GM19452 (cell line): ENCODE measurements around the gene TAC4.
"Not testable (repeated sequence)": the region's sequence is repeated elsewhere in the genome, so short reads cannot be mapped to it uniquely, and the experiment has no call there.

Source experiments
- ATAC-seq: cut with Tn5 transposase; IDR thresholded peaks from one replicate; pipeline ENCODE4 v1.9.1; 2021; ENCODE audit not compliant: unreplicated experiment

TAC4 gene

DNA sequence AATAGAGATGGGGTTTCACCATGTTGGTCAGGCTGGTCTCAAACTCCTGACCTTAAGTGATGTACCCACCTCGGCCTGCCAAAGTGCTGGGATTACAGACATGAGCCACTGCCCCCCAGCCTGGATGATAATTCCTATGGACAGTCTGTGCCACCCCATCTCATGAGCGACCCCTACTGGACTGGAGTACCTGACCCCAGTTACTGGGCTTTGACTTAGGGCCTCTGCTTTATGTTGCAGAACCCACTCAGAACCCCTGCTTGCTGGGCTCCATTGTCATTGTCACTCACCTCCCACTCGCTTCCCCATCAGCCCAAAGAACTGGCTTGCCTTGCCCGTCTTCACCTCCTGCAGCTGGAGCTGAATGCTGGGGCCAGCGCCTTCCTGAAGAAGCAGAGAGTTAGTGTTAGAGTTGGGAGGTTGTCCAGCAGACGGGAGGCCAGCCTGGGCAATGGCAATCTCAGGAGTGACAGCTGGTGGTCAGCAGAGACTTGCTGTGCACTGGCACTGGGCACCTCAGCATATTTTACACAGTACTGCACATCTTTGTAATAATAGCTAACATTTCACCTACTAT lies 4.0 kb downstream of the TAC4 start:
- no peak for ATAC-seq

DNA sequence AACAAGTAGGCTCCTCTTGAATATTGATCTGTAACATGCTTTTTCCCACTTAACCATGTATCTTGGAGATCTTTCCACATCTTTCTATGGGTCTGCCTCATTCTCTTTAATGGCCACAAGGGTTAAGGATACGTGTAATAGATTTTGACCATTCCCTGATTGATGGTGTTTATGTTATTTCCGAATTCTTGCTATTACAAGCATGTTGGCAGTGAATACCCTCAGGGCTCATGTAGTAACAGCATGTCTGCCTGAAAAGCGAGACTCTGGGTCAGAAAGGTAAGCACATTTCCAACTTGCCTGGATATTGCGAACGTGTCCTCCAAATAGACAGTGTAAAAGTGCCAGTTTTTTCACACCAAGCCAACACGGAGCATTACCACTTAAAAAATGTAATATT lies 5.0 kb downstream of the TAC4 start:
- ATAC-seq, result no peak

DNA sequence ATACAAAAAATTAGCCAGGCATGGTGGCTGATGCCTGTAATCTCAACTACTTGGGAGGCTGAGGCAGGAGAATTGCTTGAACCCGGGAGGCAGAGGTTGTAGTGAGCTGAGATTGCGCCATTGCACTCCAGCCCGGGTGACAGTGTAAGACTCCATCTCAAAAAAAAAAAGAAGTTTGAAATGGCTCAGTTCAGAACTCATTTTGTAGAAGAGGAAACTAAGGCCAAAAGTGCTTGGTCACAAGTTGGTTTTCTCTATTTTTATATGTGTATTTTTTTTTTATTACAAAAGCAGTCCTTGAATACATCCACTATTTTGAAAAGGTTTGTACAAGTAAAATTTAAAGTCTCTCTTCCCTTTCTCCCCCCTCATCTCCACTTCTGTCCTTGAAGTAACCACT lies 5.5 kb downstream of the TAC4 start:
- ATAC-seq, result no peak

DNA sequence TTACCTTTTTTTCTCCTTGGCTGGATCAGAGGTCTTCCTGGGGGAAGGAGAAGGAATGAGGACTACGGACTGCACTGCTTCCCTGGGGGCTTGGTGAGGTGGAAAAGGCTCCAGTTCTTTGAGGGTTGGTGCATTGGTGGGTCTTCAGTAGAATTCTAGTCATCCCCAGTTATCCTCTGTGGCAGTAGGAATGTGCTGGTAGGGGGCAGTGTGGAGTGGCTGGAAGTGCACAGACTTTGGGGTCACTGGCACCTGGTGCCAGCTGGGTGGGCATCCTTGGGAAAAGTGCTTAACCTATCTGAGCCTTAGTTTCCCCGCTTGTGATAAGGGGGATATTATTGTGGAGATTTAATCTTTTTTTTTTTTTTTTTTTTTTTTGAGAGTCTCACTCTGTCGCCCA lies 6.3 kb downstream of the TAC4 start:
- no peak for ATAC-seq

DNA sequence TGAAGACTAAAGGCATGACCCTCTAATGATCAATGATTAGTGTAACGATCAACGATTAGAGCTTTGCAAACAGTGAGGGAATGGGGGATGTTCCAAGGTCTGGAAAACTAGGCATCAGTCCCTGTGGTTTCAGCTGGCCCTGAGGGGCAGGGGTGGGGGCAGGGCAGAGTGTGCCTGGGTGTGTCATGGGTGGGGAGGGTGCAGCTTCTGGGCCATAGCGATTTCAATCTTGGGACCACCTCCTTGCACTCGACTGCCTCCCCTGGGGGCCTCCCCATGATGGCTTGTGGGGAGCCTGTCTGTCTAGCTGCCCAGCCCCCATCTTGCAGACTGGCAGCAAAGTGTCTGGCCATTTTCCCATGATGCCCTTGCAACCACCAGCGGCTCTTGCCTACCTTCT lies 8.4 kb downstream of the TAC4 start:
- ATAC-seq, result no peak

DNA sequence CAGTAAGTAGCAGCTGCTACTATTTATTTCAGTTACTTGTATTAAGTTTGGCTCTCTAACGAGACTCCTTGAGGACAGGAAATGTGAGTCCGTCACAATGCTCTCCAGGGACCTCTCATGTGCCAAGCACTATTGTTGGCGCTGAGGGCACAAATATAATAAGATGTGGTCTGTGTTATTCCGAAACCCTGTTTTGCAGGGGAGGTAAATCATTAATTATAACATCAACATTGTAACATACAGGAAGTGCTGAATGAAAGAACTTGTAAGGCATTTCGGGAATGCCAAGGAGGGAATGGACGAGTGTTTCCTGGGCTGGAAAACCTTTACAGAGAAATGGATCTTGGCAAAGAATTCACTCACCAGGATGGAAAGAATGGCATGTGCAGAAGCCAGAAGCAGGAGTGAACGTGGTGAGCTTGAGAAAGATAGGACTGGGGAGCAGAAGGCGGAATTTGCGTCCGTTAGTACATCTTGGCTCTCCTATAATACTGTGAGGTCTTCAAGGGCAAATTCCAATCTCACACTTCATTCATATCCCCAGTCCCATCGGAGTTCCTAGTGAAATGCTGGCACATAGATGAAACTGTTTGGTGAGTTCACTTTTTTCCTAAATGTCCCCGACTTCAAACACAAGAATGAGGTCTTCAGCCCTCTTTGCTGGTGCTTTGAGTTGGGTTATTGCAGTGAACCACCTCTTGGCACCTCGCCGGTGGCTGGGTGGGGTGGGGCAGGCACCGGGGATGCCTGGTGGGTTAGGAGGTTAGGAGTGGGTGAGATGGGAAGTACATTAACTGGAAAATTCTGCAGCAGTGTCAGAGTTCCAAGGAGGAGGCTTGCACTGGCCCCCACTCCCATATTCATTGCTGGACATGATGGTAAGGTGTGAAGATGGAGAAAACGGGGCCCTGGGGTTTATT lies 11.5 kb downstream of the TAC4 start:
- no peak for ATAC-seq

DNA sequence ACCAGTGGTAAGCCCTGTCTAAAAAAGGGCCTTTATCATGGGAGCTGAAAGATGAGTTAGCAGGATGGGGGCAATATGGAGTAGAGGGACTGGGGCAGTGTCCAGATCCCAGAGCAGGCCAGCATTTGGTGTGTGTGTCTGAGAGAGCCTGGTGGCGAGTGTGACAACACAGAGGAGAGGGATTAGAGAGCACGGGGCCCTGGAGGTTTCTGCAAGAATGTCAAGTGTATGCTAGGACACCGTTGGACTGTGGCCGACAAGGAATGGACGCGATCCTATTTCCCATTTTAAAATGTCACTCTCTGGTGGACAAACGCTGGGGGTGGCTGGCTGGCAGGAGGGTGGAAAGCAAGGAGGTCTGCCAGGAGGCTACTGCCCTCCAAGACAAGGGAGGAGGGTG lies 12.4 kb downstream of the TAC4 start:
- no peak for ATAC-seq

DNA sequence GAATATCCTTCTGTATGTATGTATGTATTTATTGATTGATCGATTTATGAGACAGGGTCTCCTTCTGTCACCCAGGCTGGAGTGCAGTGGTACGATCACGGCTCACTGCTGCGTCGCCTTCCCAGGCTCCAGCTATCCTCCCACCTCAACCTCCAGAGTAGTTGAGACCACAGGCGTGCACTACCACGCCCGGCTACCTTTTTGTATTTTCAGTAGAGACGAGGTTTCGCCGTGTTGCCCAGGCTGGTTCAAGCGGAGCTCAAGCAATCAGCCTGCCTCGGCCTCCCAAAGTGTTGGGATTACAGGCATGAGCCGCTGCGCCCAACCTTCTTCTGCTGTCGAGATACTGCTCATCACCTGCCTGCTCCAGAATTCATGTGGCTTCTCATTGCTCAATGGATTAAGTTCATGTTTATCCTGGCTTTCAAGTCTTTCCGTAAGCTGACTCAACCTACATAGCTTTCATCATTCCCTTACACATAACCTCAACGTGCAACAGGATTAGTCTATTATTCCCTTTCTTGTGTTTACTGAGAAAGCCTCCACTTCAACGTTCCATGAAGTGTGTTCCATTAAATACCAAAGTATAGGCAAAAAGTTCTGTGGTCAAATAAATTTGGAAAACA lies 13.6 kb downstream of the TAC4 start:
- no peak for ATAC-seq

DNA sequence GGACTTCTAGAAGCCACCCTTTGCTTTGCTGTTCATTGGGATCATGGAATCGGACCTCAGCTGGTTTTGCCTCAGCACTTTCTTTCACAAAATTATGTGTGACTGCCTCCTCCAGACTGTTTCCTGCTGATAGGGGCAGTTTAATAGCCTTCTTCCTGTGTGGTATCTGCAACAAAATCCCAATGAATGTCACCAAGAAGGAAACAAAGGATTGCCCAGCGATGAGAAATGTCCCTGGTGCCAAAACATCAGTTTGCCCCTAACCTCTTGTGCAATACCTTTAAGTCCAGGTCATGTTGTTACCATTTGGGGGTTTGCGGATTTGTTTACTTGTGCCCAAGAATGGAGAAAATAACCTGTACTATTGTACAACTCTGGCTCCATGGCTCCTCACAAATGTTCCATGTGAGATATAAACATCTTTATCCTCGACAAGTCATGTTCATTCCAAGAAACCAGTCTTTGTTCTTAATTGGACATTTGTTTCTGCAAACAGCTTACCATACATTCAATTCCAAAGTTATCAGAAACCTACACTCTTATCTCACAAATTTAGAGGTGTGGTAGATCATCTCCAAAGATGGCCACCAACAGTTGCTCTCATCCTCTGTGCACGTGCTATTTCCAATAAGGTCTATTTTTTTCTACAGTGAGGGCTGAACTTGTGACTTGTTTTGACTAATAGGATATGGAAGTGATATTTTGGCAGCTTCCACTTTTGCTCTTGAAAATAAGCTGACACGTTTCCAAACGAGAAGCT lies 14.8 kb downstream of the TAC4 start:
- no peak for ATAC-seq

DNA sequence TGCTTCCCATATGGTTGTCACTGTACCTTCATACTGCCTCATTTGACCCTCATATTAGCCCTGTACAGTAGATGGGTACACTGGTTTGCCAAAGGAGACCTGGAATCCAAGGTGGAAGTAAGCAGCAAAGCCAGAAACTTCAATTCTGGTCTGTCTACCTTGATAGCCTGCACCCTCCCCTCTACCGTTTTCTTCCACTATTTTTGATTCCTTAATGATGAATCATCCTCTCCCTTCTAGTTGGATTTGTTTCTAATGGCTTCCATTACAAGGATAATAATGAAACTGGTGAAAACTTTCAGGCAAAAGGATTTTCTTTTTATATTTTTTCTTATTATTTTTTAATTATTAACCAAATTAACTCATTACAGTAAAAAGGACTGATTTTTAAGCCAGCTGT lies 17.3 kb downstream of the TAC4 start:
- ATAC-seq, result no peak

DNA sequence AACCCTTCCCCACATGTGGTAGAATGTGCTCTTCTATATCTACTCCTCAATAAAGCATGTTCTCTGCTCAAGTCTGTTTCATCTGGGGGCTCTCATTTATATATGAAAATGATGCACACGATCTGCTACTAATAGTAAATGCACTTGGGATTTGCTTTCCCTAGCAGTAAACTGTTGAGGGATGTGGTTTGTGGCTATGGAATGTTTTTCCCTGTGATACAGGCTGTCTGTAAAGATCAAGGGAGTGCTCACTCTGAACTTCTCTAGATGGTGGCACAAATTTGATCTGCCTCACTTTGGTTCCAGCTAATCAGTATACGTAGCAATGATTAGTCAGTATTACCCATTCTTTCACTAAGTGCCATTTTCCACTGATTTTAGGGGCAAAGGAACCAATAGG lies 18.8 kb downstream of the TAC4 start:
- no peak for ATAC-seq

DNA sequence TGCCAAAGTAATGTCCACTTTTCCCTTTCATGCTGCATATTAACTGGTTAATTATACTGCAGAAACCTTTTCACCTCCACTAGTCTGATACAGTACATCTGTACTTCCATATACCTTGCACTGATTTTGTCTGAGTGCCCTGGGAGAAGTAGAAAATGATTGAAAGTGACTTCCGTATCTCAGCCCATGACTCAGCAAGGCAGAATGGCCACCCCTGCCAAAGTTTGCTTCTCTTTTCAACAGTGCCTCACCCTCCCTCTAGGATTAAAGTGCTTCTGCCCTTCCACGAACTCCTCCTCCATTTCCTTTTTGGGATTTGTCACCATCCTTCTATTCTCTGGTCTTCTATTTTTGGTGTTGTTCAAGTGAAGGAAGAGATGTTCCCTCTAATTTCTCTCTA lies 19.5 kb downstream of the TAC4 start:
- not testable (repeated sequence) for ATAC-seq

DNA sequence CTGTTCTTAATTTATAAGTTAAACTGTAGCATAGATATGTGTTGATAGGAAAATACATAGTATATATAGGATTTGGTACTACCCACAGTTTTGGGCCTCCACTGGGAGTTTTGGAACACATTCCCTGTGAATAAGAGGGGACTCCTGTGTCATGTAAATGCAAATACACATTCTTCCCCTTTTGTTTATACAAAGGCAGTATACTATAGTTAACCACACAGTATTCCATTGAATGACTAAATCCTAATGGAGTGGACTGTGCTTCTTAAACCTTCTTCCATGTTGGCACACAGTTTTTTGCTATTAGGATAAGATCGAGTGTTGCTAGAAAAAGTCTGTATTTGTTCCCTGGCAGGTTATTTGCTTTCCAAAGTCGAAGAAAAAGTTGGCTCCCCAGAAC lies 22.2 kb downstream of the TAC4 start:
- ATAC-seq, result no peak

DNA sequence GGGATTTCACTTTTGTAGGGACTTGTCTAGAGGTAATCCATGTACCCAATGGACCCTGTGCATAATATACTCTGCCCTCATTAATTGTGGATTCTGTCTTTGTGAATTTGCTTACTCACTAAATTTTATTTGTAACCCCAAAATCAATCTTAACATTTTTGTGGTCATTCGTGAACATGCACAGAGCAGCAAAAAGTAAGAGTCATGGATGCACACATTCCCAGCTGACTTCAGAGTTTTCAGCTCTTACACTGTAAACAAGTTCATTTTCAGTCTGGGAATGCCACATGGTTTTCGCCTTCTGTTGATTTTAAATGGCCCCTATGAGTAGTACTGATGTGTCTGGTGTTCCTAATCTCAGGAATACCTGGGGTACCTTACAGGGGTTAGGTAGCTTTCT lies 24.3 kb downstream of the TAC4 start:
- no peak for ATAC-seq

DNA sequence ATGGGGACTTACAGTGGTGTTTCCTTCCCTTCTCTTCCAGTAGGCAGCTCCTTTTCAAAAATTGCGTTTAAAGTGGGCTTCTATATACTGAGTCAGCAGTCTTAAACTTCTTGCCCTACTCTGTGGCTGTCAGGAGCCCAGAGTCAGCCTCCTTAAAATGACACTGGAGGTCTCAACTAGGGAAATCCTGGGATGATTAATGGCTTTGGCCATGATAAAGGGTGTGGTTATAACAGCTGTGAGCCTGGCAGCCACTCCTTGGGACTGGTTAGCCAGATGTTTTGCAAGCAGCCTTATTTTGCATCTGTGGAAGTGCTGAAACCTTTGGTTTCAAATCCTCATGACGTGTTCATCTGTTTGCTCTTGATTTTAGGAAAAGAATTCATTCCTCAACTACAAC lies 25.0 kb downstream of the TAC4 start:
- ATAC-seq, result no peak

DNA sequence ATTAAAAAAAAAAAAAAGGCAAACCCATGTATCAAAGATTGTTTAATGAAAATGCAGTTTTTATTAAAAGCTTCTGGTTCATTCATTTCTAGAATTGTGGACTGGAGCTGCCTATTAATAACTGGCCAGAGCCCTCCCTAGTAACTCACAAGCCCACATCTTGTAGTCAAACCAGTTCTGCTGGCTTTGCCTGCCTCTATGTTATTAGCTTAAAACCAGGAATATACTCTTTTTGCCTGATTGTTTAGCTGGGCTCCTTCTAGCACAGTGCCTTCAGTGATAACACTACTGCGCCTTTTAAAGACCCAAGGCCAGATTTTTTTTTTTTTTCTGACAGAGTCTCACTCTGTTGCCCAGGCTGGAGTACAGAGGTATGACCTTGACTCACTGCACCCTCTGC lies 26.0 kb downstream of the TAC4 start:
- ATAC-seq, result no peak

DNA sequence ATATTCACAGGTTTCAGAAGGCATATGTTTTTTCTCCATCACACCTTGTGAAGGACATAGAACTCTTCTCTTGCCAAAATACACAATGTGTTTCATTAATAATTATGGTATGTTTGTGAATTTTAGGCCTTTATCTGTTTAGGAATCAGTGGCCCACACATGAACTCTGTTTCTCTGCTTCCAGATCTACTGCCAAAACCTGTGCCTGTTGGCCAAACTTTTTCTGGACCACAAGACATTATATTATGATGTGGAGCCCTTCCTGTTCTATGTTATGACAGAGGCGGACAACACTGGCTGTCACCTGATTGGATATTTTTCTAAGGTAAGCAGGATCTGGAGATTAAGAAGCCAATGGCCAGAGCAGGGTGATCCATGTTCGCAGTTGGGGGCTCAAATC lies 26.4 kb downstream of the TAC4 start:
- ATAC-seq, result no peak

DNA sequence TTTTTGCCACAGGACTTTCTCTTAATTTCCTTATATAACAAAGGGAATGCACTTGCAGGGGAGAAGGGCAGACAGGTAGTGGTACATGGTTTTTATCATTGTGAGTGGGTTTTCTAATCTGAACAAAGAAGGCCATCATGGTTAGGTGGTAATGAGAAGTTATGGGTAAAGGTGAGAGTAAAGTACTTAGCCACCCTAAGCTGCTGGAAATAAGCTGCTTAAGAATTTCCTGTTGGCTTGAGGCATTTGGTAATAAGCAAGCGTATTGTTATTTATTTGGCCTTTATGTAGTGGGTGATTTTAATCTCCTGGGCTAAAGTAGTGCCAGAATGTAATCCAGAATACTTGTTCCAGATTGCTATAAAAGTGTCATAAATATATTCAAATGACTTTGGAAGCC lies 27.1 kb downstream of the TAC4 start:
- no peak for ATAC-seq

DNA sequence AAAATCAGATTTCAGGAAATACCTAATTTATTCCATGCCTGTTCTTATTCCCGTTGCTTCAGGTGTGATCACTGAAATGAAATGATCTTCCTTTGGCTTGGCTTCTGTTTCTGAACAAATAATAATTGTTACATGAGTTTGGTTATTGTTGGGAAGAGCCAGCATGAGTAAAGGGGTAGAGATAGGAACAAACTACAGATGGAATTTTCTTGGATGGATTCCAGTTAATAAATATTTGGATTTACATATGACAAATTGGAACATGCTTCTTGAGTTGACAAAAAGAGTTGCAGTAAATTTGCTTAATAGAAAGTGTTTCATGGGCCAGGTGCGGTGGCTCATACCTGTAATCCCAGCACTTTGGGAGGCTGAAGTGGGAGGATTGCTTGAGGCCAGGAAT lies 28.2 kb downstream of the TAC4 start:
- ATAC-seq, result no peak

DNA sequence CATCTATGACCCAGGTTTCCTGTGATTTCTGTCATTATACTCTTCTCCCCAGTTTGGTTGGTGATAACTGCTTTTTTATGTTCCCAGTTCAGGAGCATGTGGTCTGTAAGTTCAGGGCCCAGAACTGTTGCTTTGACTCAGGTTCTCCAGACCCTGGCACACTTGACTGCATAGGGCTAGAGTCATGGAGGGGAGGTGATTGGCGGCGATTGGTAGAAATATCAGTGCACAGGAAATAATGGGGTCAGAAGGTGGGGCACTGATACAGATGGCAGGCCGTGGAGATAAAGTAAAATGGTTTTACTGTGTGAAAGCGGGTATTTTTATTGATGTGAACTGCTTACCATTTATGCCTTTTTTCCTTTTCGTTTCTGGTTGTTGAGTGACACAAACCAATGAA lies 28.7 kb downstream of the TAC4 start:
- no peak for ATAC-seq

DNA sequence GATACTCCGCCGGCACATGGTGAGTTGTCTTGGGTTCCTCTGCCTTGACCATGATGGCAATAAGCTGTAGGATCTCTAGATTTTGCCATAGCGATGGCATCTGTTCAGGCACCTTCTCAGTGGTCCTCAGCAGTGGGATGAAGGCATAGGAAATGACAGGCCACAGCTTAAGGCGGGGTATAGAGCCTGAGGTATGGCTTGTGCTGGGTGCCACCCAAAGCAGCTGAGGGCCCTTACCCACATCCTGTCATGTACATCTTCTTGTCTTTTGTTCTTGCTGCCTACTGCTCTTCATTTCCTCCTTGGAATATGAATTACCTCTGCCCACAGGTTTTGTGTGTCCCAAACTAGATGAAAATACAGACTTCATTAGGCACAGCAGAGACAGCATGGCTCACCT lies 29.9 kb downstream of the TAC4 start:
- ATAC-seq, result no peak
